K562 (cell line): Measurements from ENCODE around the gene CCM2. TPM values are rescaled to one million over a fixed set of nuclear protein-coding genes. Genes with fewer than 3 reads are reported as not detected.
A peak's percentile ranks its signal among the peaks of the same experiment; 100 is the strongest.

Experiments used
- ATAC-seq: fragments of 200-7000 bp; cut with Tn5 transposase; 3 replicates; pipeline ENCODE4 v1.9.1; 2020; ENCODE audit warnings: moderate library complexity
- BruUV-seq: library from RNA; stranded (reverse); fragments of 400-500 nt; replicated peaks from 2 replicates; lab custom pipeline; 2021; lab: Mats Ljungman, UMichigan
- CTCF ChIA-PET: fragments of 300-600 bp; formaldehyde crosslinking; extraction: SDS; loops from one replicate; lab custom pipeline; 2021; ENCODE audit warnings: low intra/inter-chr PET ratio; lab: Yijun Ruan, JAX
- POLR2A ChIA-PET: fragments of 300-600, 350-650 bp; sonication (Branson Sonifier 250); formaldehyde crosslinking; extraction: SDS; loops from one replicate; lab custom pipeline; 2021; ENCODE audit warnings: antibody characterized with exemption, inconsistent platforms; lab: Yijun Ruan, JAX
- DNase-seq, 4 experiments: peaks; one replicate each; pipeline versions ENCODE4 v3.0.0 to v3.0.0-alpha.2; 2011 to 2018; ENCODE audit warnings: low spot score in 3 of 4, mixed read lengths in 3 of 4; ENCODE audit errors: extremely low read depth in 1 of 4
- FAIRE-seq: peaks from 2 replicates; lab custom pipeline; 2011; peaks lifted over from hg19 to GRCh38; lab: Jason Lieb, UNC
- H2AFZ ChIP-seq: 2 replicates; pipeline ENCODE4 v1.6.0; 2011; ENCODE audit warnings: low read depth, low read length, control low read depth, inconsistent platforms
- H3K27ac ChIP-seq: fragments of 200-600 bp; 3 replicates; pipeline ENCODE4 v1.8.0; 2011; ENCODE audit warnings: low read depth, mild to moderate bottlenecking, control low read depth, inconsistent platforms, low read length, moderate library complexity, mixed read lengths; ENCODE audit errors: extremely low read depth
- H3K27me3 ChIP-seq, 2 experiments: fragments of 300-600 bp in 1 of 2; 2 replicates in 1 of 2; 3 replicates in 1 of 2; pipeline versions ENCODE4 v1.6.0 to v1.8.0; 2011; ENCODE audit warnings: inconsistent platforms in 2 of 2, low read length in 2 of 2, mild to moderate bottlenecking in 1 of 2, mixed read lengths in 1 of 2, moderate library complexity in 1 of 2; ENCODE audit not compliant: control insufficient read depth in 2 of 2, insufficient read depth in 2 of 2
- H3K36me3 ChIP-seq: fragments of 300-600 bp; 3 replicates; pipeline ENCODE4 v1.8.0; 2011; ENCODE audit warnings: mild to moderate bottlenecking, low read length, inconsistent platforms; ENCODE audit not compliant: control insufficient read depth, insufficient read depth
- H3K4me1 ChIP-seq, 2 experiments: fragments of 200-600 bp in 1 of 2; replicated peaks in 1 of 2; 2 replicates in 1 of 2; 3 replicates in 1 of 2; pipeline versions ENCODE4 v1.5.1 to v1.8.0; 2011; ENCODE audit warnings: inconsistent platforms in 2 of 2, low read length in 2 of 2, mild to moderate bottlenecking in 1 of 2, mixed read lengths in 1 of 2, moderate library complexity in 1 of 2; ENCODE audit not compliant: control insufficient read depth in 2 of 2, insufficient read depth in 2 of 2
- H3K4me2 ChIP-seq: 2 replicates; pipeline ENCODE4 v1.6.1; 2011; ENCODE audit warnings: low read length, control low read depth, inconsistent platforms, mixed read lengths; ENCODE audit not compliant: insufficient read depth
- H3K4me3 ChIP-seq: fragments of 200-600 bp; sonication (generic), shearing (Covaris generic); 2 replicates; pipeline ENCODE4 v1.5.1; 2016; ENCODE audit warnings: control low read depth, inconsistent platforms
- H3K79me2 ChIP-seq: fragments of 200-600 bp; 3 replicates; pipeline ENCODE4 v1.8.0; 2011; ENCODE audit warnings: low read length, inconsistent platforms; ENCODE audit not compliant: control insufficient read depth, insufficient read depth
- H3K9ac ChIP-seq, 2 experiments: 2 replicates each; pipeline versions ENCODE4 v1.6.0 to v1.6.1; 2011; ENCODE audit warnings: low read depth in 2 of 2, low read length in 2 of 2, control low read depth in 1 of 2, inconsistent platforms in 1 of 2, mild to moderate bottlenecking in 1 of 2, mixed read lengths in 1 of 2; ENCODE audit not compliant: insufficient read depth in 1 of 2
- H3K9me1 ChIP-seq: one replicate; pipeline ENCODE4 v1.6.0; 2011; ENCODE audit warnings: inconsistent platforms, mild to moderate bottlenecking, low read length, moderate library complexity; ENCODE audit not compliant: control insufficient read depth, insufficient read depth
- H3K9me3 ChIP-seq: replicated peaks from 2 replicates; pipeline ENCODE4 v1.5.1; 2011; ENCODE audit warnings: low read depth, low read length, inconsistent platforms; ENCODE audit not compliant: control insufficient read depth, insufficient read depth
- H4K20me1 ChIP-seq: replicated peaks from 2 replicates; pipeline ENCODE4 v1.6.1; 2011; ENCODE audit warnings: low read length, inconsistent platforms, mixed read lengths; ENCODE audit not compliant: control insufficient read depth, insufficient read depth
- ELF4 ChIP-seq: fragments of 450-650 bp; formaldehyde crosslinking; IDR thresholded peaks from 2 replicates; pipeline ENCODE4 v1.4.0; 2022; ENCODE audit warnings: missing genetic modification characterization
- EWSR1 ChIP-seq: fragments of 450-650 bp; IDR thresholded peaks from 2 replicates; pipeline ENCODE4 v1.6.1; 2018; ENCODE audit warnings: borderline replicate concordance, mild to moderate bottlenecking, low read depth, moderate library complexity; ENCODE audit not compliant: partially characterized antibody
- POLR2G ChIP-seq: fragments of 200-400 bp; formaldehyde crosslinking; IDR thresholded peaks from 2 replicates; pipeline ENCODE4 v1.6.1; 2017; ENCODE audit warnings: low read depth, mild to moderate bottlenecking, antibody characterized with exemption, low read length, moderate library complexity
- TFAP4 ChIP-seq: sonication (generic); formaldehyde crosslinking; IDR thresholded peaks from 2 replicates; pipeline ENCODE4 v1.8.0; 2022; ENCODE audit warnings: missing genetic modification reagents, mild to moderate bottlenecking, moderate library complexity, borderline replicate concordance
- ZC3H4 ChIP-seq: sonication (generic); formaldehyde crosslinking; IDR thresholded peaks from 2 replicates; pipeline ENCODE4 v1.9.0; 2021; ENCODE audit warnings: missing genetic modification reagents, borderline replicate concordance
- ZEB2 ChIP-seq: fragments of 450-650 bp; IDR thresholded peaks from 2 replicates; pipeline ENCODE4 v1.6.1; 2016
- ZNF24 ChIP-seq: fragments of 450-650 bp; IDR thresholded peaks from 2 replicates; pipeline ENCODE4 v1.6.1; 2016
- ZNF668 ChIP-seq: fragments of 250-450 bp; sonication (Bioruptor Pico); IDR thresholded peaks from 2 replicates; pipeline ENCODE4 v1.8.0; 2022; ENCODE audit warnings: mild to moderate bottlenecking, inconsistent platforms
- ZNF717 ChIP-seq: fragments of 250-450 bp; sonication (Bioruptor Pico); IDR thresholded peaks from 2 replicates; pipeline ENCODE4 v1.5.0; 2021
- WGBS: fragments of 100-300 bp; shearing (Covaris generic); methylation state at CpG from one replicate; pipeline ENCODE4 v1.1.6; 2016; ENCODE audit warnings: low coverage, mixed read lengths; ENCODE audit not compliant: insufficient coverage; ENCODE audit errors: missing lambda C conversion rate; 5-methylcytosine and 5-hydroxymethylcytosine counted together
- in situ Hi-C: fragments of 300-500 bp; cut with MboI; formaldehyde crosslinking; loops from 4 replicates; pipeline ENCODE4 v1.15.0; 2018; ENCODE audit warnings: inconsistent platforms, mixed read lengths
- intact Hi-C: fragments of 100-400 bp; cut with micrococcal nuclease; formaldehyde crosslinking; loops from 2 replicates; pipeline ENCODE4 v1.14.2; 2022
- polyA plus RNA-seq, 8 experiments: library from polyadenylated mRNA; depleted of rRNA in 4 of 8; stranded (reverse) in 5 of 8; unstranded in 3 of 8; fragments of >200 nt; fragmentation: Nextera tagmentation in 2 of 8; fragmentation: Illumina TruSeq in 1 of 8; extraction: Ambion mirVana in 2 of 8; extraction: Trizol in 1 of 8; gene quantifications; 2 replicates each; pipeline versions ENCODE4 v1.2.1 to v1.2.3, GENCODE V29; 2011 to 2014; ENCODE audit warnings: inconsistent platforms in 1 of 8, missing spikeins in 1 of 8
- total RNA-seq, 7 experiments: library from RNA; depleted of rRNA in 6 of 7; stranded (reverse); fragments of >200 nt in 6 of 7; fragmentation: Illumina TruSeq in 2 of 7; extraction: Trizol in 2 of 7; gene quantifications; 2 replicates each; pipeline versions ENCODE4 v1.2.1 to v1.2.3, GENCODE V29; 2011 to 2021; ENCODE audit warnings: low replicate concordance in 1 of 7
- TF ChIP-seq, protein P1 (sequence below): sonication (generic); formaldehyde crosslinking; IDR thresholded peaks from 2 replicates; pipeline ENCODE4 v1.8.1; 2023; ENCODE audit warnings: mild to moderate bottlenecking, missing genetic modification reagents
- TF ChIP-seq, protein P2 (sequence below), 2 experiments: fragments of 450-650 bp; conservative IDR thresholded peaks; 2 replicates each; pipeline ENCODE4 v1.6.1; 2017; ENCODE audit warnings: mild to moderate bottlenecking in 2 of 2, moderate library complexity in 2 of 2
- TF ChIP-seq, protein P3 (sequence below): fragments of 250-450 bp; sonication (Bioruptor Pico); IDR thresholded peaks from 2 replicates; pipeline ENCODE4 v1.5.1; 2021; ENCODE audit warnings: mild to moderate bottlenecking
- TF ChIP-seq, protein P4 (sequence below): sonication (generic); formaldehyde crosslinking; IDR thresholded peaks from 2 replicates; pipeline ENCODE4 v1.8.1; 2023; ENCODE audit warnings: mild to moderate bottlenecking, missing genetic modification reagents

CCM2 gene
- total and polyA plus RNA-seq, 9 of the 15 experiments (the other 6 are each of a cell fraction or from before 2014, with no cell fraction given), result 0.41 to 38.6 (median 25.9) TPM

DNA sequence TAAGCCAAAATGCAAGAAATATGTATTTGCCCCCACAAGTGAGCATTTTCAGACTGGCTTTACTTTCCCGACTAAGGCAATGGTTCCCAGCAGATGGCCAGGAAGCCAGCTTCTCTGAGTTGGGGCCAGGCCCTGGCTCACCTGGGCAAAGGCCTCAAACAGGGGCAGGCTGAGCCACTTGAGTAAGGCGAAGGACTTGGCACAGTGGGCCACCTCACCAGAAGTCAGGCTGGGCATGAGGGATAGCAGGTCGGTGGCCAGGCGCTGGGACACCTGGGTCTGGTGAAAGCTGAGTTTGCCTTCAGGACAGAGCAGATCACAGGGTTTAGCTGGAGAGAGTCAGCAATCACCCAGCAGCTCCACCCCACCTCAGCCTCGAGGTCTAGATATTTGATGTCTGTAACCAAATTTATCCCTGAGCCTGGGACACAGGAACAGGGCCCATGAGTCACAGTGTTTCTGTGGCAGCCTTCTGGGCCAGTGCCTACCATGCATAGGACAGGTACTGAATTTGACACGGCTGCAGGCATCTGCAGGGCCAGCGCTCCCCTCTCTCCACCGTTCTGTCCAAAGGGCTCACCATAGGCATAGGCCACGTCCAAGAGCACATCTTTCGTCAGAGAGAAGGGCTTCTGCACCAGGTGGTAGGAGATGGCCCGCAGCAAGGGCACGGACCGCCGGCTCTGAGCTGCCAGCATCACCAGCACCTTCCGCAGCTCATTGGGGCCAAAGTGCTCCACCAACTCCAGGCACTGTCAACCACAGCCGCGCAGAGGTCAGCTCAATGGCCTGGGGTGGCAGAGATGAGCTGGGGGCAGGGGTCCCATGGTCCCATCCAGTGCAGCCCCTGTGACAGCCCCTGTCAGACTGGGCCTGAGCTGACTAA, 104.2 kb downstream of the CCM2 start:
- Histone ChIP-seq H3K27ac (no peak overlapping the region), H3K4me2 (no peak overlapping the region), H4K20me1 (peaks cover 58% of the 10 kb centered on the region), H3K9me3 (no peaks in the 10 kb centered on the region), H3K36me3 (peaks cover 100% of the 10 kb centered on the region), H2AFZ (no peak overlapping the region), H3K4me3 (no peak overlapping the region), H3K9ac (peak overlapping the region in 1 of 2 experiments; percentile 54; a peak in 2 of 4 replicates), H3K27me3 (no peaks in the 10 kb centered on the region), H3K4me1 (peaks cover 13 to 30% of the 10 kb centered on the region in 2 experiments; a peak in 4 of 5 replicates), H3K9me1 (peaks cover 4% of the 10 kb centered on the region), H3K79me2 (peaks cover 53% of the 10 kb centered on the region)
- no TSS peak for BruUV-seq
- in situ Hi-C loops (no loop called here), intact Hi-C loops (no loop called here)
- FAIRE-seq (no peak), DNase-seq (no peak), ATAC-seq (no peak)
- 95% methylated on average over 14 of the region's 17 CpGs for WGBS
- POLR2A ChIA-PET, result interaction anchor here (0.6 to 4.2 kb wide), 7 partner anchors 8 to 103 kb away, joined by 3 to 19 read pairs (median 4); partner anchors contain the start of gene TBRG4
- CTCF ChIA-PET, result no interaction called here
- no peak for TF ChIP-seq ZNF717 (CRISPR knock-in tag)
- TF ChIP-seq, protein P1, sequence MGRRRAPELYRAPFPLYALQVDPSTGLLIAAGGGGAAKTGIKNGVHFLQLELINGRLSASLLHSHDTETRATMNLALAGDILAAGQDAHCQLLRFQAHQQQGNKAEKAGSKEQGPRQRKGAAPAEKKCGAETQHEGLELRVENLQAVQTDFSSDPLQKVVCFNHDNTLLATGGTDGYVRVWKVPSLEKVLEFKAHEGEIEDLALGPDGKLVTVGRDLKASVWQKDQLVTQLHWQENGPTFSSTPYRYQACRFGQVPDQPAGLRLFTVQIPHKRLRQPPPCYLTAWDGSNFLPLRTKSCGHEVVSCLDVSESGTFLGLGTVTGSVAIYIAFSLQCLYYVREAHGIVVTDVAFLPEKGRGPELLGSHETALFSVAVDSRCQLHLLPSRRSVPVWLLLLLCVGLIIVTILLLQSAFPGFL (CRISPR knock-in tag), result no peak
- 0 out of 2 replicates have a peak, but pooled peaks have one; percentile 44 for TF ChIP-seq ZC3H4 (CRISPR knock-in tag)
- TF ChIP-seq TFAP4 (CRISPR knock-in tag), result no peak
- TF ChIP-seq EWSR1, result no peak
- TF ChIP-seq ELF4 (CRISPR knock-in tag), result no peak
- TF ChIP-seq, protein P2, sequence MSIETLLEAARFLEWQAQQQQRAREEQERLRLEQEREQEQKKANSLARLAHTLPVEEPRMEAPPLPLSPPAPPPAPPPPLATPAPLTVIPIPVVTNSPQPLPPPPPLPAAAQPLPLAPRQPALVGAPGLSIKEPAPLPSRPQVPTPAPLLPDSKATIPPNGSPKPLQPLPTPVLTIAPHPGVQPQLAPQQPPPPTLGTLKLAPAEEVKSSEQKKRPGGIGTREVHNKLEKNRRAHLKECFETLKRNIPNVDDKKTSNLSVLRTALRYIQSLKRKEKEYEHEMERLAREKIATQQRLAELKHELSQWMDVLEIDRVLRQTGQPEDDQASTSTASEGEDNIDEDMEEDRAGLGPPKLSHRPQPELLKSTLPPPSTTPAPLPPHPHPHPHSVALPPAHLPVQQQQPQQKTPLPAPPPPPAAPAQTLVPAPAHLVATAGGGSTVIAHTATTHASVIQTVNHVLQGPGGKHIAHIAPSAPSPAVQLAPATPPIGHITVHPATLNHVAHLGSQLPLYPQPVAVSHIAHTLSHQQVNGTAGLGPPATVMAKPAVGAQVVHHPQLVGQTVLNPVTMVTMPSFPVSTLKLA (conservative IDR thresholded peaks at IDR 0.05), result no peak
- peak; percentile 68 for TF ChIP-seq POLR2G
- TF ChIP-seq, protein P3, sequence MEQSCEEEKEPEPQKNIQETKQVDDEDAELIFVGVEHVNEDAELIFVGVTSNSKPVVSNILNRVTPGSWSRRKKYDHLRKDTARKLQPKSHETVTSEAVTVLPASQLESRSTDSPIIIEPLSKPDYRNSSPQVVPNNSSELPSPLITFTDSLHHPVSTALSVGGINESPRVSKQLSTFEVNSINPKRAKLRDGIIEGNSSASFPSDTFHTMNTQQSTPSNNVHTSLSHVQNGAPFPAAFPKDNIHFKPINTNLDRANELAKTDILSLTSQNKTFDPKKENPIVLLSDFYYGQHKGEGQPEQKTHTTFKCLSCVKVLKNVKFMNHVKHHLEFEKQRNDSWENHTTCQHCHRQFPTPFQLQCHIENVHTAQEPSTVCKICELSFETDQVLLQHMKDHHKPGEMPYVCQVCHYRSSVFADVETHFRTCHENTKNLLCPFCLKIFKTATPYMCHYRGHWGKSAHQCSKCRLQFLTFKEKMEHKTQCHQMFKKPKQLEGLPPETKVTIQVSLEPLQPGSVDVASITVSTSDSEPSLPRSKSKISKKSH (CRISPR knock-in tag), result no peak
- TF ChIP-seq ZEB2, result no peak
- TF ChIP-seq ZNF24, result no peak
- TF ChIP-seq, protein P4, sequence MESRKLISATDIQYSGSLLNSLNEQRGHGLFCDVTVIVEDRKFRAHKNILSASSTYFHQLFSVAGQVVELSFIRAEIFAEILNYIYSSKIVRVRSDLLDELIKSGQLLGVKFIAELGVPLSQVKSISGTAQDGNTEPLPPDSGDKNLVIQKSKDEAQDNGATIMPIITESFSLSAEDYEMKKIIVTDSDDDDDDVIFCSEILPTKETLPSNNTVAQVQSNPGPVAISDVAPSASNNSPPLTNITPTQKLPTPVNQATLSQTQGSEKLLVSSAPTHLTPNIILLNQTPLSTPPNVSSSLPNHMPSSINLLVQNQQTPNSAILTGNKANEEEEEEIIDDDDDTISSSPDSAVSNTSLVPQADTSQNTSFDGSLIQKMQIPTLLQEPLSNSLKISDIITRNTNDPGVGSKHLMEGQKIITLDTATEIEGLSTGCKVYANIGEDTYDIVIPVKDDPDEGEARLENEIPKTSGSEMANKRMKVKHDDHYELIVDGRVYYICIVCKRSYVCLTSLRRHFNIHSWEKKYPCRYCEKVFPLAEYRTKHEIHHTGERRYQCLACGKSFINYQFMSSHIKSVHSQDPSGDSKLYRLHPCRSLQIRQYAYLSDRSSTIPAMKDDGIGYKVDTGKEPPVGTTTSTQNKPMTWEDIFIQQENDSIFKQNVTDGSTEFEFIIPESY, result no peak
- no peak for TF ChIP-seq ZNF668 (CRISPR knock-in tag)
